Mucosa of rectum (tissue), 2 donors: Measurements from ENCODE around the gene PCDHB4.
A peak's percentile ranks its signal among the peaks of the same experiment; 100 is the strongest.
"Not testable (repeated sequence)": the region's sequence is repeated elsewhere in the genome, so short reads cannot be mapped to it uniquely, and the experiment has no call there.

Experiments
- H3K27ac ChIP-seq, 2 donors: one replicate each; pipeline ENCODE4 v1.7.0; 2013; ENCODE audit warnings: inconsistent platforms in 2 of 2, low read depth in 2 of 2, low read length in 2 of 2
- H3K27me3 ChIP-seq, 2 donors: one replicate each; pipeline ENCODE4 v1.7.0; 2013; ENCODE audit warnings: low read length in 2 of 2; ENCODE audit not compliant: control insufficient read depth in 2 of 2, insufficient read depth in 2 of 2
- H3K36me3 ChIP-seq, 2 donors: one replicate each; pipeline ENCODE4 v1.7.0; 2013; ENCODE audit warnings: low read length in 2 of 2; ENCODE audit not compliant: control insufficient read depth in 2 of 2, insufficient read depth in 2 of 2
- H3K4me1 ChIP-seq, 2 donors: one replicate each; pipeline ENCODE4 v1.7.0; 2013; ENCODE audit warnings: low read length in 2 of 2, mild to moderate bottlenecking in 1 of 2; ENCODE audit not compliant: control insufficient read depth in 2 of 2, insufficient read depth in 2 of 2
- H3K4me3 ChIP-seq, 2 donors: one replicate each; pipeline ENCODE4 v1.7.0; 2013; ENCODE audit warnings: low read length in 2 of 2
- H3K9ac ChIP-seq, 2 donors: one replicate each; pipeline ENCODE4 v1.7.0; 2013; ENCODE audit warnings: low read length in 2 of 2, low read depth in 1 of 2, mild to moderate bottlenecking in 1 of 2
- H3K9me3 ChIP-seq, 2 donors: one replicate each; pipeline ENCODE4 v1.7.0; 2013; ENCODE audit warnings: low read length in 2 of 2; ENCODE audit not compliant: control insufficient read depth in 2 of 2
- donor health status: healthy.
- donor health status: Normal muscosa, but diverticular disease.

Gene PCDHB4

DNA sequence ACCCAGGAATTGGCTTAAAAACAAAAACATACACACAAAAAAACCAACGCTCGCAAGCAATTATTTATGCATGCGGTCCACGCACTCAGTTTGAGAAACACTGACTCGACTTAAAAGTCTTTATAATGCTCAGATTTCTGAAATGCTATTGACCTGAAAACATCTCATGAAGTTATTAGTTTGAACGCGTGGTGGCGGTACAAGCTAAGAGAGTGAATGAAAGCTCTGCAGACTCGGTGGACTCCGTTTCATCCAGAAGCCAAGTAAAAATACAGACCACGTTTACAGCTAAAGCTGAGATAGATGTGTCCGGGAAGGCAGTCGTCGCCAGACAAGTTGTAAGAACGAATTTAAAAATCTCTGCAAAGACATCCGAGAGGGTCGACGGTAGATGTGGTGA is 28.2 kb downstream of the PCDHB4 start, which contains the start of gene PCDHB6:
TSS of gene PCDHB6 (plus strand) at position 246 of the 400 bp plus-strand sequence. CDS start 201 bp downstream, outside the sequence.
- Histone ChIP-seq H3K9ac (no peak within 1 kb of the TSS), H3K4me3 (no peak within 1 kb of the TSS), H3K36me3 (no peaks in the 10 kb centered on the region), H3K4me1 (no peaks in the 10 kb centered on the region), H3K27me3 (no peaks in the 10 kb centered on the region), H3K27ac (no peak within 1 kb of the TSS), H3K9me3 (peaks cover 5 to 7% of the 10 kb centered on the region in 2 donors)

DNA sequence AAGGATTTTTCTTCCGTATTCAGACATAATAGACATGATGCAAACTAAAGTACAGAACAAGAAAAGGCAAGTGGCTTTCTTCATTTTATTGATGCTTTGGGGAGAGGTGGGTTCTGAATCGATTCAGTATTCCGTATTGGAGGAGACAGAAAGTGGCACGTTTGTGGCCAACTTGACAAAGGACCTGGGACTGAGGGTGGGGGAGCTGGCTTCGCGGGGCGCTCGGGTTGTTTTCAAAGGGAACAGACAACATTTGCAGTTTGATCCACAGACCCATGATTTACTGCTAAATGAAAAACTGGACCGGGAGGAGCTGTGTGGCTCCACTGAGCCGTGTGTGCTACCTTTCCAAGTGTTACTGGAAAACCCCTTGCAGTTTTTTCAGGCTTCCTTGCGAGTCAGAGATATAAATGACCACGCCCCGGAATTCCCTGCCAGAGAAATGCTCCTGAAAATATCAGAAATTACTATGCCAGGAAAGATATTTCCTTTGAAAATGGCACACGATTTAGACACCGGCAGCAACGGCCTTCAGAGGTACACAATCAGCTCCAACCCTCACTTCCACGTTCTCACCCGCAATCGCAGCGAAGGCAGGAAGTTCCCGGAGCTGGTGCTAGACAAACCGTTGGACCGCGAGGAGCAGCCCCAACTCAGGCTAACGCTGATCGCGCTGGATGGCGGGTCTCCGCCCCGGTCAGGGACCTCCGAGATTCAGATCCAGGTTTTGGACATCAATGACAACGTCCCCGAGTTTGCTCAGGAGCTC is 28.8 kb downstream of the PCDHB4 start:
- H3K27ac ChIP-seq: no peak overlapping the region
- no peak overlapping the region for H3K4me3 ChIP-seq
- H3K9me3 ChIP-seq: peaks cover 5 to 7% of the 10 kb centered on the region in 2 donors
- no peaks in the 10 kb centered on the region for H3K27me3 ChIP-seq
- no peaks in the 10 kb centered on the region for H3K4me1 ChIP-seq
- H3K36me3 ChIP-seq: no peaks in the 10 kb centered on the region
- H3K9ac ChIP-seq: no peak overlapping the region

DNA sequence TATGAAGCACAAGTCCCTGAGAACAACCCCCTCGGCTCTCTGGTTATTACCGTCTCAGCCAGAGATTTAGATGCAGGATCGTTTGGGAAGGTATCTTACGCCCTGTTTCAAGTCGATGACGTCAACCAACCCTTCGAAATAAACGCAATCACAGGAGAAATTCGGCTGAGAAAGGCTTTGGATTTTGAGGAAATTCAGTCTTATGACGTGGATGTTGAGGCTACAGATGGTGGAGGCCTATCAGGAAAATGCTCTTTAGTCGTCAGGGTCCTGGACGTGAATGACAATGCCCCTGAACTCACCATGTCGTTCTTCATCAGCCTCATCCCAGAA is 29.3 kb downstream of the PCDHB4 start:
- H3K4me1 ChIP-seq: no peaks in the 10 kb centered on the region
- no peaks in the 10 kb centered on the region for H3K27me3 ChIP-seq
- no peaks in the 10 kb centered on the region for H3K36me3 ChIP-seq
- H3K27ac ChIP-seq: no peak overlapping the region
- no peak overlapping the region for H3K4me3 ChIP-seq
- H3K9ac ChIP-seq: no peak overlapping the region
- H3K9me3 ChIP-seq: peaks cover 5 to 7% of the 10 kb centered on the region in 2 donors

DNA sequence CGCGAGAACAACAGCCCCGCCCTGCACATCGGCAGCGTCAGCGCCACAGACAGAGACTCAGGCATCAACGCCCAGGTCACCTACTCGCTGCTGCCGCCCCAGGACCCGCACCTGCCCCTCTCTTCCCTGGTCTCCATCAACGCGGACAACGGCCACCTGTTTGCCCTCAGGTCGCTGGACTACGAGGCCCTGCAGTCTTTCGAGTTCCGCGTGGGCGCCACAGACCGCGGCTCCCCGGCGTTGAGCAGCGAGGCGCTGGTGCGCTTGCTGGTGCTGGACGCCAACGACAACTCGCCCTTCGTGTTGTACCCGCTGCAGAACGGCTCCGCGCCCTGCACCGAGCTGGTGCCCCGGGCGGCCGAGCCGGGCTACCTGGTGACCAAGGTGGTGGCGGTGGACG is 30.0 kb downstream of the PCDHB4 start:
- H3K27me3 ChIP-seq, H3K4me3 ChIP-seq: not testable (repeated sequence)
- peaks cover 5 to 10% of the 10 kb centered on the region in 2 donors for H3K9me3 ChIP-seq

DNA sequence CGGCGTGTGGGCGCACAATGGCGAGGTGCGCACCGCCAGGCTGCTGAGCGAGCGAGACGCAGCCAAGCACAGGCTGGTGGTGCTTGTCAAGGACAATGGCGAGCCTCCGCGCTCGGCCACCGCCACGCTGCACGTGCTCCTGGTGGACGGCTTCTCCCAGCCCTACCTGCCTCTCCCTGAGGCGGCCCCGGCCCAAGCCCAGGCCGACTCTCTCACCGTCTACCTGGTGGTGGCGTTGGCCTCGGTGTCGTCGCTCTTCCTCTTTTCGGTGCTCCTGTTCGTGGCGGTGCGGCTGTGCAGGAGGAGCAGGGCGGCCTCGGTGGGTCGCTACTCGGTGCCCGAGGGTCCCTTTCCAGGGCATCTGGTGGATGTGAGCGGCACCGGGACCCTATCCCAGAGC is 30.5 kb downstream of the PCDHB4 start:
- H3K27ac ChIP-seq, H3K4me1 ChIP-seq, H3K4me3 ChIP-seq, H3K9ac ChIP-seq, H3K27me3 ChIP-seq, H3K36me3 ChIP-seq: not testable (repeated sequence)
- peaks cover 5 to 14% of the 10 kb centered on the region in 2 donors for H3K9me3 ChIP-seq

More for the DNA sequence above, 30.0 kb downstream of the PCDHB4 start:
- H3K36me3 ChIP-seq, H3K4me1 ChIP-seq, H3K9ac ChIP-seq, H3K27ac ChIP-seq: not testable (repeated sequence)

DNA sequence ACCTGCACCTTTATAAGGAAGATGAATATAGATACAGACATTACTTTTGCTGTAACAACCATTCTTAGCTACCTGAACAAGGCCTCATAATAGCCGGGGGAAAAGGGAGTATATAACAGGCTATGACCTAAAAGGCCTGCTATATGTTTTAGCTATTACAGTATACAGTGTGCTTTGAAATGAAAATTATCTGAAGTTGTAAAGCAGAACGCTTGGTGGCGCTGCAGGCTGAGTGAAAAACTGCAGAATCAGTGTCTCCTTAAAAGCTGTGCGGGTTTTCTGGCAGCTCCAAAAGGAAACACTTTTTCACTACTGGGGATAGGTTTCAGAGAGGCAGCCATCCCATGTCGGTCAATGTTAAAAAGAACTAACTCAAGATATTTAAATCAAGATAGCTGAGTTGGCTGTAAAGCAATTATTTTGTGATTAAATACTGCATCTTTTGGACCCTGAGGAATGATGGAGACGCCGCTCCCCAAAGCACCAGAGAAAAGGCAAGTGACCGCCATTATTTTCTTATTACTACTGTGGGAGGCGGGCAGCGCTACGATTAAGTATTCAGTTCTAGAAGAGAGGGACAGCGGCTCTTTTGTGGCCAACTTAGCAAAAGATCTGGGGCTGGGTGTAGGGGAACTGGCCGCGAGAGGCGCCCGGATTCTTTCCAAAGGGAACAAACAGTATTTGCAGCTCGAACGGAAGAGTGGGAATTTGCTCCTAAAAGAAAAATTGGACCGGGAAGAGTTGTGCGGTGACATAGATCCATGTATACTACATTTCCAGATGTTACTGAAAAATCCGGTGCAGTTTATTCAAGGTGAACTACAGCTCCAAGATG is 34.1 kb downstream of the PCDHB4 start:
- H3K27ac ChIP-seq: no peak overlapping the region
- no peaks in the 10 kb centered on the region for H3K27me3 ChIP-seq
- no peaks in the 10 kb centered on the region for H3K4me1 ChIP-seq
- H3K36me3 ChIP-seq: no peaks in the 10 kb centered on the region
- H3K4me3 ChIP-seq: no peak overlapping the region
- peaks cover 5 to 8% of the 10 kb centered on the region in 2 donors for H3K9me3 ChIP-seq
- no peak overlapping the region for H3K9ac ChIP-seq

DNA sequence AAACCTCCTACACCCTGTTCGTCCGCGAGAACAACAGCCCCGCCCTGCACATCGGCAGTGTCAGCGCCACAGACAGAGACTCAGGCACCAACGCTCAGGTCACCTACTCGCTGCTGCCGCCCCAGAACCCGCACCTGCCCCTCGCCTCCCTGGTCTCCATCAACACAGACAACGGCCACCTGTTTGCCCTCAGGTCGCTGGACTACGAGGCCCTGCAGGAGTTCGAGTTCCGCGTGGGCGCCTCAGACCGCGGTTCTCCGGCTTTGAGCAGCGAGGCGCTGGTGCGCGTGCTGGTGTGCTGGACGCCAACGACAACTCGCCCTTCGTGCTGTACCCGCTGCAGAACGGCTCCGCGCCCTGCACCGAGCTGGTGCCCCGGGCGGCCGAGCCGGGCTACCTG is 35.7 kb downstream of the PCDHB4 start:
- not testable (repeated sequence) for H3K36me3 ChIP-seq, H3K27ac ChIP-seq, H3K9me3 ChIP-seq, H3K4me3 ChIP-seq, H3K4me1 ChIP-seq, H3K9ac ChIP-seq, H3K27me3 ChIP-seq

DNA sequence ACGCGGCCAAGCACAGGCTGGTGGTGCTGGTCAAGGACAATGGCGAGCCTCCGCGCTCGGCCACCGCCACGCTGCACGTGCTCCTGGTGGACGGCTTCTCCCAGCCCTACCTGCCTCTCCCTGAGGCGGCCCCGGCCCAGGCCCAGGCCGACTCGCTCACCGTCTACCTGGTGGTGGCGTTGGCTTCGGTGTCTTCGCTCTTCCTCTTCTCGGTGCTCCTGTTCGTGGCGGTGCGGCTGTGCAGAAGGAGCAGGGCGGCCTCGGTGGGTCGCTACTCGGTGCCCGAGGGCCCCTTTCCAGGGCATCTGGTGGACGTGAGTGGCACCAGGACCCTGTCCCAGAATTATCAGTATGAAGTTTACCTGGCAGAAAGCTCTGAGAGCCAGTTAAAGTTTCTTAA is 36.3 kb downstream of the PCDHB4 start:
- H3K27ac ChIP-seq, H3K36me3 ChIP-seq, H3K9ac ChIP-seq, H3K27me3 ChIP-seq, H3K4me3 ChIP-seq, H3K9me3 ChIP-seq, H3K4me1 ChIP-seq: not testable (repeated sequence)

DNA sequence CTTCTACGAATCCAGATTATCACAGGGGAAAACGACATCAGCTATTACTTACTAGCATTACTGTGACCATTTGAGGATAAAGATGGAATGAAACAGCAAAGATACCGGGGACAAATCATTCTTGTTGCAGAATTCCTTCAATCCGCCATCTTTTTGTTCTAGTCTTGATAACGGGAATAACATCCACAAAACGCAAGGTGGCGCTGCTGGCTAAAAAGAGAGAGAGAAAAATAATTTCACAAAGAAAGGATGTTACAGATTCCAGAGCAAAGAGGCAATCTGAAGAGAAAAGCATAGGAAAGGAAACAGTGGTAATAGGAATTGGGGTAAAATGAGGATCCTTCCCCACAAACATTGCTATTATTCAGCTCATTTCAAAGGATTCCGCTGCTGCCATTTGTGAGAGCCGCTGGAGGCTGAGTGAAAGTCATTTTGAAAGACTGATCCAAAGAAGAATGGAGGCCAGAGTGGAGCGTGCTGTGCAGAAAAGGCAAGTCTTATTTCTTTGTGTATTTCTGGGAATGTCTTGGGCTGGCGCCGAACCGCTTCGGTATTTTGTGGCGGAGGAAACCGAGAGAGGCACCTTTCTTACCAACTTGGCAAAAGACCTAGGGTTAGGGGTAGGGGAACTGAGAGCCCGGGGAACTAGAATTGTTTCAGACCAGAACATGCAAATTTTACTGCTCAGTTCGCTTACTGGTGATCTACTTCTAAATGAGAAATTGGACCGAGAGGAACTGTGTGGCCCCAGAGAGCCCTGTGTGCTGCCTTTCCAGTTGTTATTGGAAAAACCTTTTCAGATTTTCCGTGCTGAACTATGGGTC is 51.0 kb downstream of the PCDHB4 start, which contains the start of gene PCDHB7:
TSS of gene PCDHB7 (plus strand) at position 264 of the 824 bp plus-strand sequence. CDS start at position 456, 192 bp downstream.
- Histone ChIP-seq H3K27me3 (no peaks in the 10 kb centered on the region), H3K9ac (no peak within 1 kb of the TSS), H3K4me1 (no peaks in the 10 kb centered on the region), H3K9me3 (peaks cover 0 to 17% of the 10 kb centered on the region in 2 donors), H3K4me3 (peak within 1 kb of the TSS; percentile 6 to 35), H3K27ac (no peak within 1 kb of the TSS), H3K36me3 (no peaks in the 10 kb centered on the region)
